ENCODE results near the gene PLEKHG7.
"Not testable (repeated sequence)": the region's sequence is repeated elsewhere in the genome, so short reads cannot be mapped to it uniquely, and the experiment has no call there.

PLEKHG7 gene

GRCh38 chr12:92743026-92743425 is 40.2 kb downstream of the PLEKHG7 start:
- no peaks in the 10 kb centered on the region for H3K36me3 ChIP-seq
- H3K27me3 ChIP-seq, result no peaks in the 10 kb centered on the region
- no peak overlapping the region for H3K4me3 ChIP-seq (ENCODE audit: low read depth, low read length)
- H3K4me1 ChIP-seq, result no peaks in the 10 kb centered on the region
- no peak for DNase-seq
- H3K9me3 ChIP-seq, result no peaks in the 10 kb centered on the region
- no peak for TF ChIP-seq CTCF (IDR thresholded peaks at IDR 0.05; ENCODE audit: low read depth, low read length)

- no peak for TF ChIP-seq CTCF (IDR thresholded peaks at IDR 0.05; ENCODE audit: low read depth, low read length)
- Histone ChIP-seq H3K4me3 (ENCODE audit: low read depth, low read length) (no peak overlapping the region), H3K9me3 (no peaks in the 10 kb centered on the region), H3K36me3 (no peaks in the 10 kb centered on the region), H3K4me1 (no peaks in the 10 kb centered on the region), H3K27me3 (no peaks in the 10 kb centered on the region)
- DNase-seq, result no peak
Observed at GRCh38 chr12:92745856-92746550, 43.2 kb downstream of the PLEKHG7 start.

- Histone ChIP-seq H3K27me3 (no peaks in the 10 kb centered on the region), H3K36me3 (no peaks in the 10 kb centered on the region), H3K4me1 (no peaks in the 10 kb centered on the region), H3K9me3 (no peaks in the 10 kb centered on the region), H3K4me3 (ENCODE audit: low read depth, low read length) (no peak overlapping the region)
- no peak for TF ChIP-seq CTCF (IDR thresholded peaks at IDR 0.05; ENCODE audit: low read depth, low read length)
- DNase-seq, result no peak
Observed at GRCh38 chr12:92747151-92747550, 44.4 kb downstream of the PLEKHG7 start.

- H3K27me3 ChIP-seq; H3K4me1 ChIP-seq; H3K9me3 ChIP-seq; DNase-seq; H3K36me3 ChIP-seq; H3K4me3 ChIP-seq (ENCODE audit: low read depth, low read length): not testable (repeated sequence)
Observed at GRCh38 chr12:92749691-92750090, 46.9 kb downstream of the PLEKHG7 start.

- TF ChIP-seq CTCF (IDR thresholded peaks at IDR 0.05; ENCODE audit: low read depth, low read length), result no peak
- no peaks in the 10 kb centered on the region for H3K9me3 ChIP-seq
- H3K4me3 ChIP-seq (ENCODE audit: low read depth, low read length), result no peak overlapping the region
- no peaks in the 10 kb centered on the region for H3K36me3 ChIP-seq
- no peaks in the 10 kb centered on the region for H3K4me1 ChIP-seq
- DNase-seq, result no peak
- H3K27me3 ChIP-seq, result no peaks in the 10 kb centered on the region; the same call in 1 of the 2 replicates
Observed at GRCh38 chr12:92753976-92754885, 51.4 kb downstream of the PLEKHG7 start.

GRCh38 chr12:92756898-92757596 is 54.3 kb downstream of the PLEKHG7 start:
- no peak for DNase-seq
- Histone ChIP-seq H3K36me3 (no peaks in the 10 kb centered on the region), H3K4me3 (ENCODE audit: low read depth, low read length) (no peak overlapping the region), H3K4me1 (no peaks in the 10 kb centered on the region), H3K27me3 (no peaks in the 10 kb centered on the region; the same call in 1 of the 2 replicates), H3K9me3 (no peaks in the 10 kb centered on the region)
- TF ChIP-seq CTCF (IDR thresholded peaks at IDR 0.05; ENCODE audit: low read depth, low read length), result no peak

All from BE2C (cell line).